ENCODE data around the gene KIFC1. TPM values are rescaled to one million over a fixed set of nuclear protein-coding genes. Genes with fewer than 3 reads are reported as not detected.
A peak's percentile ranks its signal among the peaks of the same experiment; 100 is the strongest.

Gene KIFC1
- total and polyA plus RNA-seq, 2 donors (not counting 1 experiment from before 2014, with no cell fraction given): 0.79 to 1.0 TPM

- WGBS (ENCODE audit: insufficient coverage): 0% methylated on average over 5 of the region's 12 CpGs
- no peaks in the 10 kb centered on the region for H3K9me3 Mint-ChIP-seq (ENCODE audit: insufficient read depth)
- peak overlapping the region; percentile 79 for H2AFZ ChIP-seq (ENCODE audit: insufficient read depth, low read depth, low read length, poor library complexity, severe bottlenecking)
- peak; percentile 74 for DNase-seq
- intact Hi-C loops (cut with micrococcal nuclease): loop anchor here (1.0 to 5.0 kb wide), 4 partner anchors 9 to 195 kb away; partner anchors contain the start of genes CUTA, ITPR3 and TAPBP
- POLR2A ChIA-PET: interaction anchor here (0.6 to 1.6 kb wide), 5 partner anchors 16 to 155 kb away, joined by 3 to 9 read pairs (median 5); partner anchors contain the start of genes PHF1, RPS18 and VPS52
- CTCF ChIA-PET: interaction anchor here (1.1 to 2.5 kb wide), 9 partner anchors 14 to 149 kb away, joined by 3 to 15 read pairs (median 6); partner anchors contain the start of genes B3GALT4, ZBTB22 and ZBTB9
- TF ChIP-seq EZH2 (IDR thresholded peaks at IDR 0.05; ENCODE audit: borderline replicate concordance, insufficient read depth, low read depth, low read length, poor library complexity, severe bottlenecking): no peak
- no peak for TF ChIP-seq CTCF (IDR thresholded peaks at IDR 0.05)
- no peaks in the 10 kb centered on the region for H3K27me3 ChIP-seq (replicated peaks in 1 of 4; ENCODE audit: control extremely low read depth in 1 of 4, control insufficient read depth in 3 of 4, insufficient read depth in 4 of 4, low read length in 3 of 4)
- H3K4me2 ChIP-seq (replicated peaks; ENCODE audit: low read depth, low read length, poor library complexity, severe bottlenecking): peak overlapping the region; percentile 92
- H3K4me3 Mint-ChIP-seq: peak overlapping the region; percentile 92
- H4K20me1 ChIP-seq (ENCODE audit: control insufficient read depth, insufficient read depth, low read length, poor library complexity, severe bottlenecking): no peaks in the 10 kb centered on the region
- H3K79me2 ChIP-seq (ENCODE audit: control insufficient read depth, insufficient read depth, low read length): peaks cover 12% of the 10 kb centered on the region
- peaks cover 74% of the 10 kb centered on the region for H3K4me1 Mint-ChIP-seq
- H3K36me3 ChIP-seq (replicated peaks in 1 of 2; ENCODE audit: control extremely low read depth in 1 of 2, control insufficient read depth in 1 of 2, extremely low read depth in 1 of 2, insufficient read depth in 2 of 2, low read length in 1 of 2): no peaks in the 10 kb centered on the region
- H3K4me1 ChIP-seq (ENCODE audit: control insufficient read depth in 2 of 2, insufficient read depth in 2 of 2, low read length in 2 of 2): peaks cover 59 to 66% of the 10 kb centered on the region in 2 donors
- peak overlapping the region in 4 of 5 experiments; percentile 61 to 79 (median 66) for H3K4me3 ChIP-seq (ENCODE audit: control extremely low read depth in 1 of 5, extremely low read depth in 1 of 5, insufficient read depth in 1 of 5, low read depth in 2 of 5, low read length in 4 of 5)
- ATAC-seq (ENCODE audit: low read depth): peak; percentile 3
- H3K9ac ChIP-seq (ENCODE audit: low read length): peak overlapping the region; percentile 79
- no peaks in the 10 kb centered on the region for H3K9me3 ChIP-seq (ENCODE audit: control extremely low read depth in 1 of 3, control insufficient read depth in 2 of 3, insufficient read depth in 1 of 3, low read length in 2 of 3)
- no peaks in the 10 kb centered on the region for H3K27me3 Mint-ChIP-seq
- peak overlapping the region; percentile 78 to 90 for H3K27ac ChIP-seq (ENCODE audit: low read length in 2 of 2)
- peak overlapping the region; percentile 95 for H3K27ac Mint-ChIP-seq
Measured at GRCh38 chr6:33426590-33427511, 35.2 kb downstream of the KIFC1 start.

All from B cell (primary cell).